DMS 273 treated with DMSO at 0.1 percent for 48 hours (cell line): ENCODE results near the gene CACYBP.

Source experiments
- DNase-seq: peaks from one replicate; lab custom pipeline; 2025; lab: John Stamatoyannopoulos, UW

Gene CACYBP

DNA sequence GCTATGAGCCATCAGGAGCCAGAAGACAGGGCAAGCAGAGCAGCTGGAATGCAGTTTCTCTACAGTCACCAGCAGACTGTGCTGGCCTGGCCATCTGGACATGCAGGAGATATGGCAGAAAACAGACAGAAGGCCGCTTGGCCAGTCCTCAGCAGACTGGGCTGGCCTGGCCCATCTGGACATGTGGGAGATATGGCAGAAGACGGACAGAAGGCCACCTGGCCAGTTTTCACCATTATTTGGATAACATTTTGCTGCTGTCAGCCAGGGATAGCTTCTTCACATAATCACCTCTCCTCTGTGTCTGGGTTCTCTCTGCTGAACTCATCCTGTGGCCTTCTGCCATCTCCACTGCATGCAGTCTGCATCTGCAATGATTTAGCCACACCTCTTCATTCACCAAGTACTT, 25.0 kb upstream of the CACYBP start:
- DNase-seq = peak; percentile 84

DNA sequence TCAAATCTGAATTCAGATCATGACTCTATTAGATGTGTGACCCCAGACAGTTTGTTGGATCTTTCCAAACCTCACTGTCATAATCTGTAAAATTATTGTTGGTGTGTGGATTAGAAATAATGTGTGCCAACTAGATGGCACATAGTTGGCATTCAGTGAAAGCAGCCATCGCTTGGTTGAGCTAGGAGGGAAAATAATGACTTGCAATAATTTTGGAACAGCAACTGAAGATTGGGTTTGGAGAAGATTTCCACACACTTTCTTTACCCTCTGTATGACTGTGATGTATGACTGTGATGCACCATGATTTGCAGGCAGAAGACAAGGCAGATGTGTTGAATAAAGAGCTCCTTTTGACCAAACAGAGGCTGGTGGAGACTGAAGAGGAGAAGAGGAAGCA, 24.0 kb upstream of the CACYBP start:
- no peak for DNase-seq

DNA sequence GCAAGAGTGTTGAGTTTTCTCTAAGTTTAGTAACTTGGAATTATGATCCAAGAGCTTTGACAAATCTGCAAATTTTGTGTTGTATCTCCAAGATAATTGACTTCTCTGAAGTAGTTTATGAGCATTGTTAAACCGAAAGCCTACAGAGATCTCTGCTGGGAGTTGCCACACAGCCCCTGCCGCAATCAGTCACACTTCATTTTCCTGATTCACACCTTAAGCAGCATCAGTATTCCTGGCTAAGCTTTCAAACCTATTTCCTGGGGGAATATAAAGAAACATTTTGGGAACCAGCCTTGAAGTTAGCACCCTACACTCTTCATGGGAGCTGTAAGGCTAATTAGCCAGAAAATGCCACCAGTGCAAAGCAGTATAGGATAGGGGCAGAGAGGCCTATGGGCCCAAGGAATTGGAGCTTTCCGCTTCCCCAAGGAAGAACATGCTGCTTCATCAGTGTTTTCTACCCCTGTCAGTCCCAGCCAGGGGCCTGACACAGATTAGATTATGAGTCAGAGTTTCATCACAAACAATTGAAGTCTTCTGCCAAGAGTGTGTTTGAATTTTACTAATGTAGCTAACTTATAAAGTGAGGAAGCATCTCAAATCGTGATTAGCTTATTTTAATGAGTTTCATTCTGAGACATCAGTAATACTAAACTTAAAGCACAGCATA, 23.2 kb upstream of the CACYBP start:
- no peak for DNase-seq

DNA sequence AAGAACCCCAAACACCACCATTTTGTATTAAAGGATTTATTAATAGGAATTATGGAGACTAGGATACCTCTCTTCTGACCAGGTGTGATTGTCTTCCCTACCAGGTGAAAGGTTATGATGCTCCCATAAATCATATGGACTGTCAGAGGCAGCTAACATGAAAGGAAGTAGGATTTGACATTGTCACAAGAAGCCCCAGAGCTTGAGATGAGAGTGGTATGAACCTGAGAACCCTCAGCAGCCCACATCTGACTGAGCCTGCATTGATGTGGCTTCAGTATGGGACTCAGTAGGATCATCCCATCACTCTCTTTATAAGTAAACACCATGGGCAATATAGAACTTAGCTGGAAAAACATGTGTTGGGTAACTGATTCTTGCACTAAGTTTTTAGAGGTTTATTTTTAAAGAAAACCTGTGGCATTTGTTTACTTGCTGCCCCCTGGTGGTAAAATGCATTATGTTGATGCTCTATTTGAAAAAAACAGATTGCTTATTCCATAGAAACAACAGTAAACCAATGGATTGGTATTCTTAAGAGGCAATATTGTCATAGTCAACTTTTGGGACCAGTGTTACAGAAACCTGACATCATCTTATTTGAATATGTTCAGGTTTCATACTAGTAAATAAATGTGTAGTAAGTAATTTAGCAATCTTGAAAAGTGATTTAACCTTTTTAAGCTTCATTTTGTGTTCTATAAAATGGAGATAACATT, 16.6 kb upstream of the CACYBP start:
- DNase-seq = no peak

DNA sequence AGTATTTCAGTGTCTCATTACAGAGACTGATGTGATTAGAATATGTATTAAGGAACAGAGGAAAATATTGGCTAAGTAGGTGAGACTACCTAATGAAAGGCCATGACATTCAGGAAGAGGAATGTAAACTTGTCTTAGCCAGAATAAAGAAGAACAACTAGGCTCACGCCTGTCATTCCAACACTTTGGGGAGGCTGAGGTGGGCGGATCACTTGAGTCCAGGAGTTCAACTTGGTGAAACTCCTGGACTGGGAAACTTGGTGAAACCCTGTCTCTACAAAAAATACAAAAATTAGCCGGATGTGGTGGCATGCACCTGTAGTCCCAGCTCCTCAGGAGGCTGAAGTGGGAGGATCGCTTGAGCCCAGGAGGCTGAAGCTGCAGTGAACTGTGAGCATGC, 14.8 kb upstream of the CACYBP start:
- DNase-seq = no peak

- DNase-seq = no peak
Measured at GRCh38 chr1:174988539-174988938, 11.2 kb upstream of the CACYBP start.

DNA sequence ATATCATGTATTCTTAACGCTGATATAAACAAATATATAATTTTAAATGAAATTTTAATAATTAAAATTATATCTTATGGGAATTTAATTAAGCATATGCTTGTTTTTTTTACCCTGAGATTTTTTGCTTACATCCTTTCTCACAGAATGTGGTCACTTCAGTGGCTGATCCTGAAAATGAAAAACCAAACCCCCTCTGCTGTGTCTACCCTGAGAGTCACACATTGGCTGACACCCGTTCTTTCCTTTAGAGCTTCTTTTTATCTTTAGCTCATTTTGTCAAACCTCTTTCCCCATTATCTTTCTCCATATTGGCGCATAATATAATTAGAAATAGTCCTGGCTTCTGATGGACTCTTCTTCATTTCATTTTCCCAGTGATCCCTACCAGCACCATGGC, 10.8 kb upstream of the CACYBP start:
- no peak for DNase-seq

DNA sequence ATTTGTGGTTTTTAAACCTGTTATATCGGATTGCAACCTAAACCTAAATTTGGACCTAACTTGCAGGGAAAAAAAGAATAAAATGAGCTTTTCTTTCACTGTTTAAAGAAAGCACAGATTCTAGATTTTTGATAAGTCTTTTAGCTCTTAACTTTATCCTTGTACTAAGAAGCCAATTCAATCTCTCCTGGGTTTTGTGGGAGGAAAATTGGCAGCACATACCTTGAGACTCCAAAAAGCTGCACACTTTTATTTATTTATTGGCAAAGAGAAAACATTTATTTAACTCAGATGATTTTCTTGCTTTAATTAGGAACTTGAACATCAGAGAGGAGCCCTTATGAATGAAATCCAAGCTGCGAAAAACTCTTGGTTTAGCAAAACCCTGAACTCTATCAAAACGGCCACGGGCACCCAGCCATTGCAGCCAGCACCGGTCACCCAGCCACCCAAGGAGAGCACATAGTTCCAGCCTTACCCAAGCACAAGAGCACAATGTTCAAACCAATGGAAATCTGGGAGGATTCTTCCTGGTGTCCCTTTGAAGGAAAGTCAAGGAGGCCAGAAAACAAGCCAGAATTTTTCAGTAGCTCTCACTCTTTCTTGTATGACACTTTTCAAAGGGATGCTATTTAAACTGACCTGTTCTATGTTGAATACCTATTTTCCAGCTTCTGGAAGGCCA, 10.1 kb upstream of the CACYBP start:
- no peak for DNase-seq

- peak; percentile 37 for DNase-seq
Measured at GRCh38 chr1:174990382-174990999, 9.3 kb upstream of the CACYBP start.

DNA sequence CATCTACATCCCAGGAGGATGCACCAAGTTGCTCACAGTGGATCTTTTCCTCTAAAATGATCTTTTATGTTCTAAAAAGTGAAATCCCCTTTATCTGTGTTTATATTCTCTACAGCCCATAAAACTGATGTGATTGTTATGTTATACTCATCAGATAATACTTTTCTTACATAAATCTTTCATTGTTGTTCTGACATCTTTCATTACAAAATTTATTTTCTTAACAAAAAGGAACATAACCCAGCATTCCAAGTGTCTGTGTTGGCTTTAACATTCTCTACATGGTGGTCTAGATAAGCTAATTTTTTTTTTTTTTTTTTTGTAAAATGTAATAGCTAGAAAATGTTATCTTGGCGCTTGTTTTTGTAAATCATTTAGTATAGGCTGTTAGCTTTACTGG, 8.3 kb upstream of the CACYBP start:
- DNase-seq = no peak

DNA sequence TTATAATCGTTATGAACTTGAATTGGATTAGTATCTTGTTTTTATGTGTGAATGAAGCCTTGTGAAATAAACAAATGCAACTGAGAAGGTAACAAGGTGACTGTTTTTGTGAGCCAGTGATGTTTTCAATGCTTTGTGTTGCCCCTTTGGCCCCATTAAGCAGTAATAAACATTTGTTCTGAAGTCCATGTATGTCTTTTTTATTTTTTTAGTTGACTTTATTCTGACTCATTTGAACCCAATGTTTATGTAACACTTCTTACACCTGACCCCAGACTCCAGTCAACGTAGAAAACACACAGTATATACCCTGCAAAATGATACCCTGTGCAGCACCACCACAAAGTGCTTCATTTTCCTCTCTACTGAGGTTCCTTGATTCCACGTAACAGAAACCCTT, 4.6 kb upstream of the CACYBP start:
- DNase-seq = no peak

DNA sequence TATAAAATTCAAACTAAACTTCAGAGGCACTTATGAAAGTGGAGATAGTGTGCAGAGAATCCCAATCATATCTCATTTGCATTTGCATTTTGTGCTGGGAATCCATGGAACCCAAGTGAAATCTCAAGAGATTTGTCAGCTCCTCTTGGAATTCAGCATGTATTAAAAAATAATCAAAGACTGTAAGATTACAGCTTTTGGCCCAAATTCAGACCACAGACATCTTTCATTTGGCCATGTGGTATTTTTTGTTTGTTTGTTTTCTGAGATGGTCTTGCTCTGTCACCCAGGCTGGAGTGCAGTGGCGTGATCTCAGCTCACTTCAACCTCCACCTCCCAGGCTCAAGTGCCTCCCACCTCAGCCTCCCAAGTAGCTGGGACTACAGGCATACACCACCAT, 3.8 kb upstream of the CACYBP start:
- DNase-seq = no peak

DNA sequence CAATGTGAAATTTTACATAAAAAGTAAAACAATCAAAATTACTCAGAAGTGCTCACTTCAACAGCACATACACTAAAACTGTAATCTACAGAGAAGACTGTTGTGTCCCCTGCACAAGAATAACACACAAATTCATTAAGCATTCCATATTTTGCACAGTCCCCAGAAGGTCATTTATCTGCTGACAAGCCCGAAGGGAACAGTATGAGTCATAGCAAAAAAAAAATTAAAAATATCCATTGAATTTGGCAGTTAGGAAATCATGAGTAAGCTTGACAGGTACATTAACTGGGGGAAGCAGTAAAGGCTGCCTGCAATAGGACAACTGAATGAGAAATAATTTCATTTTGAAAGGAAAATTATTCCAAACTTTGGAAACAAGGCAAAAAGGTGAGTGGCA, 3.3 kb upstream of the CACYBP start:
- DNase-seq = no peak

DNA sequence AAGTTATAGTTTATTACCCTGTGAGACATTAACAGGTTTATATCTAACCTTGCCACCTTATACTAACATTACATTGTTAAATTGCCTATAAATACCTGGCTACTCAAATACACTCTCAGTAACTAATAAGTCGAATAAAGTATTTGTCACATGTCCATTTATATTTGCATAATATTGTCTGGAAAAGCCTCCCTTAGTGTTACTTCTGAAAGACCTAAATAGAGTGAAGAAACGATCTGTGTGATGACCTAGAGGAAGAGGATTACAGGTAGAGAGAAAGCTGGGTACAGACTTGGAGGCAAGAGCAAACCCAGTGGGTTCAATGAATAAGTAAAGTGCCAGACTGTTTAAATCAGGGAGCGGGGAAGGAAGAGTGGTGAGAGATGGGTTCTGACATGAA, 2.7 kb upstream of the CACYBP start:
- no peak for DNase-seq

- DNase-seq = peak; percentile 43
Measured at GRCh38 chr1:174998569-174999215, 1.1 kb upstream of the CACYBP start.

- peak; percentile 96 for DNase-seq
Measured at GRCh38 chr1:174999216-174999935, 371 bp upstream of the CACYBP start.

DNA sequence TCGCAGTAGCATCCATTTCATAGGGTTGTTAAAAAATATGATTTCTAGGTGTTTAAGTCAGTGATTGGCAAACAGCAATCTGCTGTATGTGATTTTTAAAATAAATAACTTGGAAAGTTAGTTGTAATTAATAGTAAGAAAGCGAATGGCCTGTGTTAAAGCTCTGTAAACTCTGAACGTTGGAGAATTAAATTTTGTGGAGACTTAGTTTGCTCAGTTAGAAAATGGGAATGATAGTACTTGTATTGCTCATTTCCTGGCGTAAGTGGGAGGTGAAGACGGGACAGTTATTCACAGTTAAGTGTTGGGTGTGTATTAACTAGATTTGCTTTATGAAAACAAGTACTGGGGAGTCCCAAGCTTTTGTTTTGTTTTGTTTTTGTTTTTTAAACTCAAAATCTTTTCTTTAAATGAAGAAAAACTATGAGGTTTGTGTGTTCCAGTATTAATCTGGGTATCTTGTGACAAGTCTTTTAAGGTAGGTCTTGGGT, 995 bp downstream of the CACYBP start:
- no peak for DNase-seq

DNA sequence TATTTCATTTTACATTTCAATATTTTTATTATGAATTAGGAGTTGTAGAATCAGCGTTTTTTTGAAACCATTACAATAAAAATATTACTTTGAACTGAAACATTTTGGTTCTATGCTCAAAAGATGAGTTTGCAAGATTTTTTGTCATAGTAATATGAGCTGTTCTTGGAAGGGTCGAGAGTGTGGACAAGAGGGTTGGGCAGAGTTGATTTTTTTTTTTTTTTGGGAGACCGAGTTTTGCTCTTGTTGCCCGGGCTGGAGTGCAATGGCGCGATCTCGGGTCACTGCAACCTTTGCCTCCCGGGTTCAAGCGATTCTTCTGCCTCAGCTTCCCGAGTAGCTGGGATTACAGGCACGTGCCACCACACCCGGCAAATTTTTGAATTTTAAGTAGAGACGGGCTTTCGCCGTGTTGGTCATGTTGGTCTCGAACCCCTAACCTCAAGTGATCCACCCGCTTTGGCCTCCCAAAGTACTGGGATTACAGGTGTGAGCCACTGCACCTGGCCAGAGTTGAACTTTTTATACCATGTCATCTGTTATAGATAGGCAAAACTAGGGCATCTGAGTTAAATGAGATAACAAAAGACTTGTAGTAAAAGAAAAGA, 3.3 kb downstream of the CACYBP start:
- DNase-seq = no peak

DNA sequence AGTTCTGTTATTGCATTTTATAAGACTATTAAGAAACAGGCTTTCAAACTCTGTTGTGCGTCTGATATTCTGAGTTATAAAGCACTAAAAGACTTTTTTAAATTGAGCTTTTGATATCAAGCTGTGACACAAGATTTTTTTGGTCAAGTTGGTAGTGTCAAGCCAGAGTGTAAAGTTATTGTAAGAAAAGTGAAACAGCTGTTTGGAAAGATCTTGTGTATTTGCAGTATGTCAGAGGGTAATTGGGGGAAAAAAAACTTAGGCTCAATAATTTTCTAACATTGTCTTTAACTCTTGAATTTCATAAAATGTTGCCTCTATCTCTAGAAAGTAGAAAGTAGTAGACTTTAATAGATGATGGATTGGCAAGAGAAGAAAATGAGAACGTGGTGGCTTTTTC, 3.8 kb downstream of the CACYBP start:
- no peak for DNase-seq

GRCh38 chr1:175005085-175005783, 5.5 kb downstream of the CACYBP start:
- DNase-seq = no peak
